Lower leg skin (tissue), 3 donors: ENCODE data around the gene LRP1B.

ENCODE experiments used
- POLR2A ChIP-seq, 2 donors: fragments of 450-650 bp; IDR thresholded peaks; one replicate each; pipeline ENCODE4 v1.6.1; 2016 to 2017; ENCODE audit warnings: antibody characterized with exemption in 2 of 2, mild to moderate bottlenecking in 1 of 2, moderate library complexity in 1 of 2
- TF ChIP-seq, protein P1 (sequence below), 3 donors: fragments of 450-650 bp; IDR thresholded peaks; one replicate each; pipeline ENCODE4 v1.5.1; 2016; ENCODE audit warnings: antibody characterized with exemption in 3 of 3, mild to moderate bottlenecking in 3 of 3, moderate library complexity in 2 of 3

DNA sequence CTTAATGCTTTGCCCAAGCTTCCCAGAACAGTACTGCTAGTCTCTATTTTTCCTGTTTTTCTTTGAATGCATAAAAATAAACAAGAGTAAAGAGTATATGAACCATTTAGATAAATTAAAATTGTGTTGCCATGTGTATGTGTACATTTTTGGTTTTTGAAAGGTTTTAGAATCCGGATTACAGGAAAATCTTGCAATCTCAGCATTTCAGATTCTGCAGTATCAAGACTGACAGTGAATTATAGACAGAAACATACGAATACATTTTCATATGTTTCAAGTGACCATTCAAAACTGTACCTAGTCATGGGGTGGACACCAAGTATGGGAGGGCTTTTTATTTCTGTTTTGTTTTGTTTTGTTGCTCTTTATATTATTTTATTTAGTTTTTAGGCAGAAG, 604.1 kb downstream of the LRP1B start:
- TF ChIP-seq, protein P1, sequence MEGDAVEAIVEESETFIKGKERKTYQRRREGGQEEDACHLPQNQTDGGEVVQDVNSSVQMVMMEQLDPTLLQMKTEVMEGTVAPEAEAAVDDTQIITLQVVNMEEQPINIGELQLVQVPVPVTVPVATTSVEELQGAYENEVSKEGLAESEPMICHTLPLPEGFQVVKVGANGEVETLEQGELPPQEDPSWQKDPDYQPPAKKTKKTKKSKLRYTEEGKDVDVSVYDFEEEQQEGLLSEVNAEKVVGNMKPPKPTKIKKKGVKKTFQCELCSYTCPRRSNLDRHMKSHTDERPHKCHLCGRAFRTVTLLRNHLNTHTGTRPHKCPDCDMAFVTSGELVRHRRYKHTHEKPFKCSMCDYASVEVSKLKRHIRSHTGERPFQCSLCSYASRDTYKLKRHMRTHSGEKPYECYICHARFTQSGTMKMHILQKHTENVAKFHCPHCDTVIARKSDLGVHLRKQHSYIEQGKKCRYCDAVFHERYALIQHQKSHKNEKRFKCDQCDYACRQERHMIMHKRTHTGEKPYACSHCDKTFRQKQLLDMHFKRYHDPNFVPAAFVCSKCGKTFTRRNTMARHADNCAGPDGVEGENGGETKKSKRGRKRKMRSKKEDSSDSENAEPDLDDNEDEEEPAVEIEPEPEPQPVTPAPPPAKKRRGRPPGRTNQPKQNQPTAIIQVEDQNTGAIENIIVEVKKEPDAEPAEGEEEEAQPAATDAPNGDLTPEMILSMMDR (IDR thresholded peaks at IDR 0.05) = no peak
- no peak for TF ChIP-seq POLR2A (IDR thresholded peaks at IDR 0.05)
